SK-N-SH (cell line): ENCODE results near the gene TMEM150C.

Experiments used
- CHD2 ChIP-seq: fragments of 150-350 bp; IDR thresholded peaks from 2 replicates; pipeline ENCODE4 v1.6.1; 2018; ENCODE audit warnings: low read length; ENCODE audit not compliant: partially characterized antibody
- CTCF ChIP-seq: fragments of 200-600 bp; sonication (generic); IDR thresholded peaks from 2 replicates; pipeline ENCODE4 v1.6.1; 2017; ENCODE audit warnings: antibody characterized with exemption, mild to moderate bottlenecking, moderate library complexity
- EZH2phosphoT487 ChIP-seq: fragments of 200-600 bp; sonication (generic); IDR thresholded peaks from 2 replicates; pipeline ENCODE4 v1.6.1; 2017; ENCODE audit warnings: low read depth, mixed run types, mild to moderate bottlenecking, antibody characterized with exemption, moderate library complexity, borderline replicate concordance
- FOSL2 ChIP-seq: IDR thresholded peaks from 2 replicates; pipeline ENCODE4 v1.4.0; 2012; ENCODE audit warnings: low read depth, mild to moderate bottlenecking, moderate library complexity, borderline replicate concordance
- GABPA ChIP-seq: IDR thresholded peaks from 2 replicates; pipeline ENCODE4 v1.4.0; 2012; ENCODE audit warnings: low read depth, mild to moderate bottlenecking
- JUND ChIP-seq: IDR thresholded peaks from 2 replicates; pipeline ENCODE4 v1.4.0; 2012
- MAX ChIP-seq: IDR thresholded peaks from 2 replicates; pipeline ENCODE4 v1.4.0; 2012; ENCODE audit warnings: low read depth
- POLR2AphosphoS5 ChIP-seq: IDR thresholded peaks from 2 replicates; pipeline ENCODE4 v1.6.1; 2012; ENCODE audit warnings: low read depth, low read length
- SIN3A ChIP-seq: IDR thresholded peaks from 2 replicates; pipeline ENCODE4 v1.6.1; 2012; ENCODE audit warnings: low read depth, mild to moderate bottlenecking, low read length, moderate library complexity, borderline replicate concordance
- SMC3 ChIP-seq: IDR thresholded peaks from 2 replicates; pipeline ENCODE4 v1.6.1; 2012; ENCODE audit warnings: low read depth, low read length, improper control_type of control experiment
- ZBTB33 ChIP-seq: IDR thresholded peaks from 2 replicates; pipeline ENCODE4 v1.4.0; 2012; ENCODE audit warnings: low read depth, borderline replicate concordance

GRCh38 chr4:82599336-82599735 lies 37.5 kb upstream of the TMEM150C start:
- TF ChIP-seq CTCF (no peak), EZH2phosphoT487 (no peak), FOSL2 (no peak), SIN3A (no peak), POLR2AphosphoS5 (no peak), JUND (no peak), SMC3 (no peak), CHD2 (no peak), GABPA (no peak), MAX (no peak), ZBTB33 (no peak)
